Erythroblast (primary cell): ENCODE measurements around the gene NR1H3.

Experiments
- GATA1 ChIP-seq: IDR thresholded peaks from 2 replicates; pipeline ENCODE4 v1.6.1; 2011; ENCODE audit warnings: low read depth, mild to moderate bottlenecking, control low read depth, low read length, moderate library complexity
- POLR2A ChIP-seq: IDR thresholded peaks from 2 replicates; pipeline ENCODE4 v1.6.1; 2011; ENCODE audit warnings: mild to moderate bottlenecking, low read length

DNA sequence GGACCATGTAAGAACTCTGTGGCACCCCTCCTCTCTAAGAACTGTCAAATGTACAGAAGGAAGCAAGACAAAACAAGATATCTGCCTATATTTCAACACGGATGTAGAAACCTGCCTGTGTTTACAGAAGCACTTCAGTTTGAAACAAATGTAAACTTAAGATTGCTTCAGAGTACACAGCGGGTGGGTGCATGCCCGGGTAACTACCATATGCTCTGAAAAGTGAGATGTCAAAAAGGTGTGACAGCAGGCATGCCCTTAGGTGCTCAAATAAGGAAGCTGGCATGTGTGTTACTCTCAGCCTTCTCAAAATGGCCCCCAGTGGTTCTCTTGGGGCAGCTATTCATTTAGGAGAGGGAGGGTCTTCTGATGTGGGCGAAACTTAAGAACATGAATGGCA is 14.3 kb upstream of the NR1H3 start:
- TF ChIP-seq POLR2A, result no peak
- no peak for TF ChIP-seq GATA1
